Suprapubic skin (tissue), 4 donors: ENCODE results near the gene CALCOCO2. TPM values are rescaled to one million over a fixed set of nuclear protein-coding genes. Genes with fewer than 3 reads are reported as not detected.
"Not testable (repeated sequence)": the region's sequence is repeated elsewhere in the genome, so short reads cannot be mapped to it uniquely, and the experiment has no call there.

Experiments
- DNase-seq, 2 donors: peaks; one replicate each; pipeline ENCODE4 v3.0.0-alpha.2; 2019; ENCODE audit warnings: low spot score in 2 of 2
- H3K27ac ChIP-seq: fragments of 200-600 bp; sonication (generic); one replicate; pipeline ENCODE4 v1.5.1; 2019
- H3K27me3 ChIP-seq: fragments of 200-600 bp; sonication (generic); one replicate; pipeline ENCODE4 v1.5.1; 2019
- H3K36me3 ChIP-seq: fragments of 200-600 bp; sonication (generic); one replicate; pipeline ENCODE4 v1.5.1; 2019
- H3K4me1 ChIP-seq: fragments of 200-600 bp; sonication (generic); one replicate; pipeline ENCODE4 v1.5.1; 2019
- H3K4me3 ChIP-seq: fragments of 200-600 bp; sonication (generic); one replicate; pipeline ENCODE4 v1.5.1; 2019; ENCODE audit warnings: mild to moderate bottlenecking
- H3K9me3 ChIP-seq: fragments of 200-600 bp; sonication (generic); one replicate; pipeline ENCODE4 v1.5.1; 2019
- EP300 ChIP-seq: sonication (generic); formaldehyde crosslinking; IDR thresholded peaks from one replicate; pipeline ENCODE4 v1.6.1; 2017; ENCODE audit warnings: antibody characterized with exemption
- POLR2A ChIP-seq, 2 donors: fragments of 450-650 bp; IDR thresholded peaks; one replicate each; pipeline ENCODE4 v1.6.1; 2017; ENCODE audit warnings: antibody characterized with exemption in 2 of 2, mild to moderate bottlenecking in 2 of 2, moderate library complexity in 2 of 2
- POLR2AphosphoS5 ChIP-seq, 3 donors: sonication (generic); formaldehyde crosslinking; IDR thresholded peaks; one replicate each; pipeline ENCODE4 v1.6.1; 2017; ENCODE audit warnings: antibody characterized with exemption in 3 of 3
- WGBS: methylation state at CpG from one replicate; pipeline ENCODE4 v1.1.5; 2018; 5-methylcytosine and 5-hydroxymethylcytosine counted together
- total RNA-seq, 4 donors: library from RNA; depleted of rRNA; stranded (reverse); fragments of >200 nt; gene quantifications; one replicate each; pipeline ENCODE4 v1.1.0, GENCODE V29; 2016
- TF ChIP-seq, protein P1 (sequence below), 2 donors: fragments of 200-600 bp in 1 of 2; fragments of 450-650 bp in 1 of 2; sonication (generic) in 1 of 2; IDR thresholded peaks; one replicate each; pipeline ENCODE4 v1.5.1; 2016 to 2019; ENCODE audit warnings: antibody characterized with exemption in 2 of 2, mild to moderate bottlenecking in 1 of 2, moderate library complexity in 1 of 2

CALCOCO2 gene
- total RNA-seq, 4 donors from 2014 or later, result 87.2 to 133 (median 102) TPM

DNA sequence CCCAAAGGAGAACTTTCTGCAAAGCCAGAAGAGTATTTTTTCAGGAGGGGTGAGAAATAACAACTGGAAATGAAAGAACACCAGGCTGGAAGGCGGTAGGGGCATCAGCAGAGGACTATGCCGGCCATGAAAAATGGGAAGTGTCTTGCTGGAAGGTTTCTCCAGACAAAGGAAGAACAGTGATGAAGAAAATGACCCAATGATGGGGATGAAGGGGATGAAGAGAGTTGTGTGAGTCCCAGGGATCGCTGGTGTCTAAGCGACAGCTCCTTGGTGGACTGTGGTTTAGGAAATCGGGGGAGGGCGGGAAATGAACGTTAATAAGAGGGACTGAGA lies 14.4 kb upstream of the CALCOCO2 start:
- WGBS, result 8% methylated on average over 7 of the region's 7 CpGs
- no peak for DNase-seq
- peaks cover 9% of the 10 kb centered on the region for H3K27me3 ChIP-seq

DNA sequence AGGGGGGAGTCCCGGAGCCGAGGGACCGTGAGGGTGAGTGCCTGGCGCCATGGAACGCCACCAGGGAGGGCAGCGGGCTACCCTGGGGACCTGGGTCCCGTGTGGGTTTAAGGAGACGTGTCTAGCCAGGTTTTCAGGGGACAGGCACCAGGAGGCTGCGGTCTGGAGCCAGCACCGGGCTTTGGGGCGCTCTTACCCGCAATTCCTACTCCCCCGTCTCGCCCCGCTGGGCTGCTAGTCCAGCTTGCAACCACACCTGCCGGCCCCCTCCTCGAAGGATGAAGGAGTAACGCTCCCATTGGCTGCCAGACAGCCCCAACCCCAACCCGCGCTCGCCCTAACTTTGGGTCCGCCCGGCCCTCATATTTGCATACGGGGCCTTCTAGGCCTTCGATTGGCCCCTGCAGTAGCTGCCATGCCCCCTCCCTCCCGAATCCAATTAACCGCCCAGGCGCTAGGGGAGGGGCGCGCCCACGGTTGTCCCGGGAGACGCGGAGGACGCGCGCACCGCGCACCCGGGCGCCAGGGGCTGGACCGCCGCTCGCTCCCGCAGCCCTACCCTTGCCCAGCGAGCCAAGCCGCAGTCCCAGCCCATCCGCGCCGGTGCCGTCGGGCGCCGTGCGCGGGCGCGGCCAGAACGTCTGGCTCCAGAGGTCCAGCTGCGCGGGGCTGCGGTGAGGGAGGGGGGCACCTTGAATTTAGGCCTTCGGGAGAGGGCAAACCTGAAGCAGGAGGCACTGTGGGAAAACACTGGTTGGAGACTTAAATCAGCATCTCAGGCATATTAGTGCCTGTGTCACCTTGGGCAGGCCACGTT lies 13.9 kb upstream of the CALCOCO2 start, which contains the start of gene TTLL6:
TTLL6 (minus strand) TSS at position 456 of the 817 bp plus-strand sequence; CDS start at position 299, 157 bp downstream.
- Histone ChIP-seq H3K9me3 (no peaks in the 10 kb centered on the region), H3K4me3 (peak within 1 kb of the TSS; percentile 48), H3K27me3 (peaks cover 9% of the 10 kb centered on the region), H3K4me1 (peaks cover 16% of the 10 kb centered on the region), H3K27ac (no peak within 1 kb of the TSS), H3K36me3 (no peaks in the 10 kb centered on the region)
- peak; percentile 87 to 89 for DNase-seq
- TF ChIP-seq POLR2A (IDR thresholded peaks at IDR 0.05) (no peak), POLR2AphosphoS5 (IDR thresholded peaks at IDR 0.05) (no peak), EP300 (no peak)
- TF ChIP-seq, protein P1, sequence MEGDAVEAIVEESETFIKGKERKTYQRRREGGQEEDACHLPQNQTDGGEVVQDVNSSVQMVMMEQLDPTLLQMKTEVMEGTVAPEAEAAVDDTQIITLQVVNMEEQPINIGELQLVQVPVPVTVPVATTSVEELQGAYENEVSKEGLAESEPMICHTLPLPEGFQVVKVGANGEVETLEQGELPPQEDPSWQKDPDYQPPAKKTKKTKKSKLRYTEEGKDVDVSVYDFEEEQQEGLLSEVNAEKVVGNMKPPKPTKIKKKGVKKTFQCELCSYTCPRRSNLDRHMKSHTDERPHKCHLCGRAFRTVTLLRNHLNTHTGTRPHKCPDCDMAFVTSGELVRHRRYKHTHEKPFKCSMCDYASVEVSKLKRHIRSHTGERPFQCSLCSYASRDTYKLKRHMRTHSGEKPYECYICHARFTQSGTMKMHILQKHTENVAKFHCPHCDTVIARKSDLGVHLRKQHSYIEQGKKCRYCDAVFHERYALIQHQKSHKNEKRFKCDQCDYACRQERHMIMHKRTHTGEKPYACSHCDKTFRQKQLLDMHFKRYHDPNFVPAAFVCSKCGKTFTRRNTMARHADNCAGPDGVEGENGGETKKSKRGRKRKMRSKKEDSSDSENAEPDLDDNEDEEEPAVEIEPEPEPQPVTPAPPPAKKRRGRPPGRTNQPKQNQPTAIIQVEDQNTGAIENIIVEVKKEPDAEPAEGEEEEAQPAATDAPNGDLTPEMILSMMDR (IDR thresholded peaks at IDR 0.05), result no peak
- 5% methylated on average over 15 of the region's 64 CpGs for WGBS

More for the DNA sequence above, 14.4 kb upstream of the CALCOCO2 start:
- Histone ChIP-seq H3K4me3 (peak overlapping the region; percentile 48), H3K9me3 (no peaks in the 10 kb centered on the region), H3K36me3 (no peaks in the 10 kb centered on the region), H3K27ac (no peak overlapping the region), H3K4me1 (peaks cover 16% of the 10 kb centered on the region)
- no peak for TF ChIP-seq EP300
- TF ChIP-seq, protein P1 (IDR thresholded peaks at IDR 0.05), result no peak
- TF ChIP-seq POLR2AphosphoS5 (IDR thresholded peaks at IDR 0.05), result no peak
- no peak for TF ChIP-seq POLR2A (IDR thresholded peaks at IDR 0.05)

DNA sequence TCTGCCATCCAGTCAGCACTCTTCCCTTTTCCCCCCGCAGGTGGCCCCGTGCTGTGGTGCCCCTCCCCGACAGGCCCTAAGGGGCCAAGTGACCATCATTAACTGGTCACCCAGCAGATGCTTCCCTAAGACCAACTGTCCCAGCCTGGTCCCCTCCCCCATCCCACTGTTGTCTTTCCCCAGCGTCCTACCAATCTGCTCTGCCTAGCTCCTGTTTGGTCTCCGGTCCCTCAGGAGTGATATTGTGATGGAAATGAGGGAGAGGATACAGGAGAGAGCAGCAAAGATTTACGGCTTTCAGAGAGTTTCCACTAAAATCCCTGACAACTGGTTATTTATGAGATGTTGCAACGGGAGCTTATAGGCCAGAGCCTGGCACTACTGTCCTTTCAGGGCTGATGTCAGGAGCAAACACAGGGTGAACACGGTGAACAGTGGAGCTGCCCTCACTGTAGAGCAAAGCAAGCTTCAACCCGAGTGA lies 12.4 kb upstream of the CALCOCO2 start:
- TF ChIP-seq, protein P1 (IDR thresholded peaks at IDR 0.05), result no peak
- TF ChIP-seq POLR2AphosphoS5 (IDR thresholded peaks at IDR 0.05), result no peak
- no peak for TF ChIP-seq POLR2A (IDR thresholded peaks at IDR 0.05)
- no peak for TF ChIP-seq EP300
- H3K4me3 ChIP-seq, result no peak overlapping the region
- no peaks in the 10 kb centered on the region for H3K9me3 ChIP-seq
- WGBS, result 49% methylated on average over 9 of the region's 9 CpGs
- DNase-seq, result no peak
- H3K27me3 ChIP-seq, result peaks cover 5% of the 10 kb centered on the region
- H3K36me3 ChIP-seq, result no peaks in the 10 kb centered on the region
- H3K27ac ChIP-seq, result no peak overlapping the region
- H3K4me1 ChIP-seq, result peaks cover 16% of the 10 kb centered on the region

GRCh38 chr17:48819466-48819865 lies 11.4 kb upstream of the CALCOCO2 start:
- no peak overlapping the region for H3K4me3 ChIP-seq
- DNase-seq, result no peak
- 90% methylated on average over 11 of the region's 11 CpGs for WGBS
- no peaks in the 10 kb centered on the region for H3K27me3 ChIP-seq
- no peaks in the 10 kb centered on the region for H3K9me3 ChIP-seq
- no peak overlapping the region for H3K27ac ChIP-seq
- TF ChIP-seq EP300, result no peak
- TF ChIP-seq POLR2AphosphoS5 (IDR thresholded peaks at IDR 0.05), result no peak
- TF ChIP-seq POLR2A (IDR thresholded peaks at IDR 0.05), result no peak
- TF ChIP-seq, protein P1 (IDR thresholded peaks at IDR 0.05), result no peak
- peaks cover 16% of the 10 kb centered on the region for H3K4me1 ChIP-seq
- no peaks in the 10 kb centered on the region for H3K36me3 ChIP-seq

DNA sequence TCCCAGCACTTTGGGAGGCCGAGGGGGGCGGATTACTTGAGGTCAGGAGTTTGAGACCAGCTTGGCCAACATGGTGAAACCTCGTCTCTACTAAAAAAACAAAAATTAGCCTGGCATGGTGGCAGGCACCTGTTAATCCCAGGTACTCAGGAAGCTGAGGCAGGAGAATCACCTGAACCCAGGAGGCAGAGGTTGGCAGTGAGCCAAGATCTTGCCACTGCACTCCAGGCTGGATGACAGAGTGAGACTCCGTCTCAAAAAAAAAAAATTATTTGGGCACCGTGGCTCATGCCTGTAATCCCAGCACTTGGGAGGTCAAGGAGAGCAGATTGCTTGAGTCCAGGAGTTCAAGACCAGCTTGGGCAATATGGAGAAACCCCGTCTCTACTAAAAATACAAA lies 9.9 kb upstream of the CALCOCO2 start:
- WGBS, result 74% methylated on average over 6 of the region's 6 CpGs
- not testable (repeated sequence) for H3K4me3 ChIP-seq, H3K27me3 ChIP-seq, DNase-seq, H3K36me3 ChIP-seq, H3K9me3 ChIP-seq, H3K27ac ChIP-seq
- H3K4me1 ChIP-seq, result peaks cover 16% of the 10 kb centered on the region
